ENCODE measurements around the gene DEFB119.
"Not testable (repeated sequence)": the region's sequence is repeated elsewhere in the genome, so short reads cannot be mapped to it uniquely, and the experiment has no call there.

The DEFB119 gene, protein sequence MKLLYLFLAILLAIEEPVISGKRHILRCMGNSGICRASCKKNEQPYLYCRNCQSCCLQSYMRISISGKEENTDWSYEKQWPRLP

GRCh38 chr20:31390490-31390889 lies at the start of gene DEFB119:
Gene DEFB119, minus strand, starts transcription at chr20:31390590. Its CDS starts 107 bp downstream, at chr20:31390483.
- DNase-seq, result no peak

GRCh38 chr20:31430568-31431115 lies 40.3 kb upstream of the DEFB119 start:
- no peak for DNase-seq

DNA sequence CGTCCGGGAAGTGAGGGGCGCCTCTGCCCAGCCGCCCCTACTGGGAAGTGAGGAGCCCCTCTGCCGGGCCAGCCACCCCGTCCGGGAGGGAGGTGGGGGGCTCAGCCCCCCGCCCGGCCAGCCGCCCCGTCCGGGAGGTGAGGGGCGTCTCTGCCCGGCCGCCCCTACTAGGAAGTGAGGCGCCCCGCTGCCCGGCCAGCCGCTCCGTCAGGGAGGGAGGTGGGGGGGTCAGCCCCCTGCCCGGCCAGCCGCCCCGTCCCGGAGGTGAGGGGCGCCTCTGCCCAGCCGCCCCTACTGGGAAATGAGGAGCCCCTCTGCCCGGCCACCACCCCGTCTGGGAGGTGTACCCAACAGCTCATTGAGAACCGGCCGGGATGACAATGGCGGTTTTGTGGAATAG lies 37.2 kb upstream of the DEFB119 start:
- not testable (repeated sequence) for DNase-seq

DNA sequence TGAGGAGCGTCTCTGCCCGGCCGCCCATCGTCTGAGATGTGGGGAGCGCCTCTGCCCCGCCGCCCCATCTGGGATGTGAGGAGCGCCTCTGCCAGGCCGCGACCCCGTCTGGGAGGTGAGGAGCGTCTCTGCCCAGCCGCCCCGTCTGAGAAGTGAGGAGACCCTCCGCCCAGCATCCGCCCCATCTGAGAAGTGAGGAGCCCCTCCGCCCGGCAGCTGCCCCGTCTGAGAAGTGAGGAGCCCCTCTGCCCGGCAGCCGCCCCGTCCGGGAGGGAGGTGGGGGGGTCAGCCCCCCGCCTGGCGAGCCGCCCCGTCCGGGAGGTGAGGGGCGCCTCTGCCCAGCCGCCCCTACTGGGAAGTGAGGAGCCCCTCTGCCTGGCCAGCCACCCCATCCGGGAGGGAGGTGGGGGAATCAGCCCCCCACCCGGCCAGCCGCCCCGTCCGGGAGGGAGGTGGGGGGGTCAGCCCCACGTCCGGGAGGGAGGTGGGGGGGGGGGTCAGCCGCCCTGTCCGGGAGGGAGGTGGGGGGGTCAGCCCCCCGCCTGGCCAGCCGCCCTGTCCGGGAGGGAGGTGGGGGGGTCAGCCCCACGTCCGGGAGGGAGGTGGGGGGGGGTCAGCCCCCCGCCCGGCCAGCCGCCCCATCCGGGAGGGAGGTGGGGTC lies 36.6 kb upstream of the DEFB119 start:
- DNase-seq, result not testable (repeated sequence)

DNA sequence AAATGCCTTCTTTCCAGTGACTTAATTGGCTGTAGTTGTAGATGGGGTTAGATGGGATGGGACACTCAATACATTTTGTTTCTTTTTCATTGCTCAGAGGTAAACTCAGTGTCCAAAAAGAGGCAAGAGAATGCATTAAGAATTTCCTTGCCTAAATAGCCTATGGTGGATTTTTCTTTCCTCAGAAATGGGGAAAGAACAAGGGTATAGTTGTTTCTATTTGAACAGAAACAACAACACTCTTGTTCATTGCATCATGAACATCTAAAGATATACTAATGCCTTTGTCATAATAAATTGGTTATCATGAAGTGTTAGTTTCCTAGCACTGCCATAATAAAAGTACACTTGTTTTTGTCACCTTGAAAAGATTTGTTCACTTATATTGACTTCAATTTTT lies 35.4 kb upstream of the DEFB119 start:
- no peak for DNase-seq

- no peak for DNase-seq
Observed at GRCh38 chr20:31418307-31418706, 27.9 kb upstream of the DEFB119 start.

GRCh38 chr20:31415653-31416052 lies 25.3 kb upstream of the DEFB119 start:
- DNase-seq, result no peak

DNA sequence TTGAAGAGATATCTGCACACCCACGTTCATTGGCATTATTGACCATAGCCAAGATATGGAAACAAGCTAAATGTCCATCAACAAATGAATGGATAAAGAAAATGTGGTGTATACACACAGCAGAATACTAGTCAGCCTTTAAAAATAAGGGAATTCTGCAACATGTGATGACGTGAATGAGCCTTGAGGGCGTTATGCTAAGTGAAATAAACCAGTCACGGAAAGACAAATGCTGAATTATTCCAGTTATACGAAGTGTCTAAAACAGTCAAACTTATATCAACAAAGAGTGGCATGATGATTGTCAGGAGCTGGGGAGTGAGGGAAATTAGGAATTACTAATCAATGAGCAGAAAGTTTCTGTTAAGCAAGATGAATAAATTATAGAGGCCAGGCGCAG lies 24.0 kb upstream of the DEFB119 start:
- DNase-seq, result no peak

- no peak for DNase-seq
Observed at GRCh38 chr20:31410011-31410410, 19.6 kb upstream of the DEFB119 start.

GRCh38 chr20:31406115-31406514 lies 15.7 kb upstream of the DEFB119 start, which contains the start of gene DEFB121:
Gene DEFB121, minus strand, starts transcription at chr20:31406215. Its CDS starts 63 bp downstream, at chr20:31406152.
- no peak for DNase-seq

DNA sequence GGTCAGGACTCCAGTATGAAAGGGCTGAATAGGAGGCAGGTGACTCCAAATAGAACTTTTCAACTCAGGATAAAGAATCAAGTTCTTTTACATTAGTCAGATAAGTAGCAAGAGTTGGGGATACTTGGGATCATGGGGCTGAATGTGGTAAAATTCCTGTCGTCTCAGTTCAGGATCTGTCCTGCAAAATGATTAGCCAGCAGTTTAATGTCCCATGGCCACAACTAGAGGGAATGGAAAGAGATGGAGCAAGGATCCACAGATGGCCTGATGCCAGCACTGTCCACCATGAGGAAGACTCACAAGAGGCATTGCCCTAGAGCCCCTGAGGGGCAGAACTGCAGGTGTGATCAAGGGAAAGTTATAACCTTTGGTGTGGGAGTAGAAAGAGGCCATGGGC lies 13.5 kb upstream of the DEFB119 start:
- DNase-seq, result no peak

- no peak for DNase-seq
Observed at GRCh38 chr20:31394900-31395299, 4.5 kb upstream of the DEFB119 start.

DNA sequence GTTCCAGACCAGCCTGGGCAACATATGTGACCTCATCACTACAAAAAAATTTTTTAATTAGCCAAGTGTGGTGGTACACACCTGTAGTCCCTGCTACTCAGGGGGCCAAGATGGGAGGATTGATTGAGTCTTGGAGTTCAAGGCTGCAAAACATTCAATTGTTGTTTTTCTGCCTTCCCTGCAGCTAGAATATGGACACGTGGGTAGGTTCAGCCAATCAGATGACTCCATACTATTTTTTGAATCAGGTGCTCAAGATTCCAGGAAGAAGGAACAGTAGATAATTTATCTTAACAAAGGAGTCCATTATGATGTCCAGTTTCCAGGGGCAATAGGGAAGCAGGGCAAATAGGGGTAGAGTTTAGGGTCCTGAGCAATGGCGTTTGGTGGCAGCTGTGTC lies 2.4 kb upstream of the DEFB119 start:
- DNase-seq, result no peak

DNA sequence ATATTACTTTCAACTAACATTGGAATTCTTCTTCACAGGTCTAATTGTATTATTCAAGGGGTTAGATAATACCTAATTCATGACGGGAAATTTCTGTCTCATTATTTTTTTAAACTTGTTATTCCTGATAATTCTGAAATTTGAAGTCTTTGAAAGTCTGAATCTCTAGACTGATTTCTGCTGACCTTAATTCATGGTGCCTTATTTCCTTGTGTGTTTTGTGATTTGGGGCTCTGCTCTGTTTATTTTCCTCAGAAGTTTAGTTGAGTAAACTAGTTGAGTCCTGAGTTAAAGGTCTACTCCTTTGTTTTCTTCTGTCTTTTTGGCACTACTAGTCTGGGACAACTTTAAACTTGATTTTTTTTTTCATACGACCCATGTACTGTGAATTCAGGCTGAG lies 16.0 kb downstream of the DEFB119 start:
- DNase-seq, result no peak

DNA sequence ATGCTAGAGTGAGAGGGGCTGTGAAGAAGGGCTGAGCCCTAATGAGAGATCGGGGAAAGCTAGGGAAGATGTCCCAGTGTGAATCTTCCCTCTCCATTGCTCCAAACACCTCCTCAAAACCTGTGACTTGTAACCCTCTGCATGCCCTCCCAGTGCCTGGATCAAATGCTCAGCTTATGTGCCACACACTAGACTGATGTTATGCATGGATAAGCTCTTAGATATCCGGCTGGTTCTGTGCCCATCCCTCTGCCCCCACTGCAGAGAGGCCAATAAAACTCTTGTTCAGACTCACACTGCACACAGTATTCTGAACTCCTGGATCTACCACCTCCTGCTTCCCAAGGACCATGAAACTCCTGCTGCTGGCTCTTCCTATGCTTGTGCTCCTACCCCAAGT lies 22.1 kb downstream of the DEFB119 start, which contains the start of gene DEFB118:
Gene DEFB118, plus strand, starts transcription at position 301 of the 400 bp plus-strand sequence. Its CDS starts 50 bp downstream, at position 351.
- DNase-seq, result no peak

GRCh38 chr20:31364272-31364671 lies 26.1 kb downstream of the DEFB119 start:
- not testable (repeated sequence) for DNase-seq

DNA sequence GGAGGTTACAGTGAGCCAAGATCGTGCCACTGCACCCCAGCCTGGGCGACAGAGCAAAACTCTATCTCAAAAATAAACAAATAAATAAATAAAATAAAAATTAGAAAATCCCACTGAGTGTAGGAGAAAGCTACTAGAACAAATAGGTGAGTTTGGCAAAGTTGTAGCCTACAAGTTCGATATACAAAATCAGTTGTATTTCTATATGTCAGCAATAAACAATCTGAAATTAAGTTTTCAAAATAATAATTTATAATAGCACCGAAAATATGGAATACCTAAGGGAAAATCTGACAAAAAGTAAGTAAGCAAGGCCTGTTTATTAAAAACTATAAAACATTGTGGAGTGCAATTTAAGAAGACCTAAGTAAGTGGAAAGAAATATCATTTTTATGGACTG lies 27.1 kb downstream of the DEFB119 start:
- no peak for DNase-seq

DNA sequence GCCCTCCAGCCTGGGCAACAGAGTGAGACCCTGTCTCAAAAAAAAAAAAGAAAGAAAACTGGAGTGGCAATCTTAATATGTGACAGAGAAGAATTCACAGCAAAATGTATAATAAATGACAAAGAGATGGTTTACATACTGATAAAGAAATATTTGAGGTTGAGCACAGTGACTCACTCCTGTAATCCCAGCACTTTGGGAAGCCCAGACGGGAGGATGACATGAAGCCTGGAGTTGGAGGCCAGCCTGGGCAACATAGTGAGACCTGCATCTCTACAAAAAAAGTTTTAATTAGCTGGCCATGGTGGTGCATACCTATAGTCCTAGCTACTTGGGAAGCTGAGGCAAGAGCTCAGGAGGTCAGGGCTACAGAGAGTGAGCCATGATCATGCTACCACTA lies 34.4 kb downstream of the DEFB119 start:
- DNase-seq, result no peak

GRCh38 chr20:31341470-31341869 lies 48.9 kb downstream of the DEFB119 start:
- DNase-seq, result no peak

GRCh38 chr20:31330893-31331292 lies 59.5 kb downstream of the DEFB119 start:
- DNase-seq, result no peak
